Measurements from ENCODE around the gene ADGRE3.

DNA sequence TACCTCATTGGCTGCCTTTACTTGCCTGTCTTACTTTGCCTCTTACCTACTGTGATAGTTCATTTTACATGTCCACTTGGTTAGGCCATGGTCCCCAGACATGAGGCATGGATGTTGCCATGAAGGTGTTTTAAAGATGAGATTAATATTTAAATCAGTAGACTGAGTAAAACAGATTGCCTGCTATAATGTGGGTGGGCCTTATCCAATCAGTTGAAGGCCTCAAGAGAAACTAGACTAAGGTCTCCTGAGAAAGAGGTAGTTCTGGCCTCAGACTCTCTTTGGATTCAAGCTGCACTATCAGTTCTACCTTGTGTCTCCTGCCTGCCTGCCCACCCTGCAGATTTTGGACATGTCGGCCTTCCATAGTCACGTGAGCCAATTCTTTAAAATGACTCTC, 26.1 kb downstream of the ADGRE3 start:
- TF ChIP-seq, protein P1, sequence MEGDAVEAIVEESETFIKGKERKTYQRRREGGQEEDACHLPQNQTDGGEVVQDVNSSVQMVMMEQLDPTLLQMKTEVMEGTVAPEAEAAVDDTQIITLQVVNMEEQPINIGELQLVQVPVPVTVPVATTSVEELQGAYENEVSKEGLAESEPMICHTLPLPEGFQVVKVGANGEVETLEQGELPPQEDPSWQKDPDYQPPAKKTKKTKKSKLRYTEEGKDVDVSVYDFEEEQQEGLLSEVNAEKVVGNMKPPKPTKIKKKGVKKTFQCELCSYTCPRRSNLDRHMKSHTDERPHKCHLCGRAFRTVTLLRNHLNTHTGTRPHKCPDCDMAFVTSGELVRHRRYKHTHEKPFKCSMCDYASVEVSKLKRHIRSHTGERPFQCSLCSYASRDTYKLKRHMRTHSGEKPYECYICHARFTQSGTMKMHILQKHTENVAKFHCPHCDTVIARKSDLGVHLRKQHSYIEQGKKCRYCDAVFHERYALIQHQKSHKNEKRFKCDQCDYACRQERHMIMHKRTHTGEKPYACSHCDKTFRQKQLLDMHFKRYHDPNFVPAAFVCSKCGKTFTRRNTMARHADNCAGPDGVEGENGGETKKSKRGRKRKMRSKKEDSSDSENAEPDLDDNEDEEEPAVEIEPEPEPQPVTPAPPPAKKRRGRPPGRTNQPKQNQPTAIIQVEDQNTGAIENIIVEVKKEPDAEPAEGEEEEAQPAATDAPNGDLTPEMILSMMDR (IDR thresholded peaks at IDR 0.05), result no peak
- TF ChIP-seq POLR2A (IDR thresholded peaks at IDR 0.05) (no peak), POLR2AphosphoS5 (IDR thresholded peaks at IDR 0.05) (no peak)
